Measurements from ENCODE around the gene TMEM158. TPM values are rescaled to one million over a fixed set of nuclear protein-coding genes. Genes with fewer than 3 reads are reported as not detected.

TMEM158 gene
- total RNA-seq, 2 donors from 2014 or later = 0.44 to 0.56 TPM

GRCh38 chr3:45182915-45183871 is 42.9 kb downstream of the TMEM158 start:
- ATAC-seq (peak in 1 of 2 donors; percentile 95), DNase-seq (no peak)
- intact Hi-C loops (cut with DNase I) = no loop called here

- no peak for ATAC-seq
- no peak for DNase-seq
- intact Hi-C loops (cut with DNase I) = no loop called here
Observed at GRCh38 chr3:45181496-45181895, 44.6 kb downstream of the TMEM158 start.

DNA sequence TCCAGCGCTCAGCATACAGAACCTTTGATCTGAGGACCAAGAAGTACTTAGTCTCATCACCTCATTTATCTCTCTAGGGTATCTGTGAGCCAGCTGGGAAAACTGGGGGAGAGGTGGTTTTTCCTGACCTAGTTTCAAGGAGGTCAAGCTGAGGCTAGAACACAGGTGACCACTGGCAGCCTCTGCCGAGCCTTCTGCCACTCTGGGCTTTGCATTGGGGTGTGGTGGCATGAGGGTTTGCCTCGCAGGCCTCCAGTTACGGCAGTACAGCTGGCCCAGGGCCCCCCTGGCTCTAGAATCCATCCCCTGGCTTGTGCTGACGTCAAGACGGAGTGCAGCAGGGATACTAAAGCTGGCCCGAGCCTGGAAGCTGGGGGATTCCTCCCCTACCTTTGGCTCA is 45.2 kb downstream of the TMEM158 start:
- ATAC-seq (no peak), DNase-seq (no peak)
- intact Hi-C loops (cut with DNase I) = no loop called here

DNA sequence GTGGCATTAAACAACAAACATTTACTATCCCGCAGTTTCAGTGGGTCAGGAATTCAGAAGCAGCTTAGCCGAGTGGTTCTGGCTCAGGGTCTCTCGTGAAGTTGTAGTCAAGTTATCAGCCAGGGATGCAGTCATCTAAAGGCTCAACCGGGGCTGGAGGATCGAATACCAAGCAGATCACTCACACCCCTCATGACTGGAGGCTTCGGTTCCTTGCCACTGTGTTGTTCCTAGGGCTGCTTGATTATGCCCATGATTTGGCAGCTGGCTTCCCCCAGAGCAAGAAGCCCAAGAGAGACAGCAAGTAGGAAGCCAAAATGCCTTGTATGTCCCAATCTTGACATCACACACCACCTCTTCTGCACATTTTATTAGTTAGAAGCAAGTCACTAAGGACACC is 46.0 kb downstream of the TMEM158 start:
- DNase-seq (no peak), ATAC-seq (no peak)
- intact Hi-C loops (cut with DNase I) = no loop called here

GRCh38 chr3:45179163-45179562 is 46.9 kb downstream of the TMEM158 start:
- intact Hi-C loops (cut with DNase I) = no loop called here
- ATAC-seq (no peak), DNase-seq (no peak)

- intact Hi-C loops (cut with DNase I) = no loop called here
- no peak for ATAC-seq
- DNase-seq = no peak
Observed at GRCh38 chr3:45178183-45179023, 47.7 kb downstream of the TMEM158 start.

DNA sequence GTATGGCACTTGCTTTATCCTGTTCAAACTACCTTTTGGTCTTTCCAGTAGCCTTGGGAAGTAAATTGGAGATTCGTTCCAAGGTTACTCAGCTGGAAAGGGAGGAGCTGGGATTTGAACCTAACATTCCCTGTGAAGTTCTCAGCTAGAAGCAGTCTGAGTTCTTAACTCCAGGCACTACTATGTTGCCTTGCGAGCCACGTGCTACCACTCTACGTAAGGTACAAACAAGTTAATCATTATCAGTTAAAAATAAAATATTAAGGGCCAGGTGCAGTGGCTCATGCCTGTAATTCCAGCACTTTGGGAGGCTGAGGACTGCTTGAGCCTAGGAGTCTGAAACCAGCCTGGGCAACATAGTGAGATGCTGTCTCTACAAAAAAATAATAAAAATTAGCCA is 49.2 kb downstream of the TMEM158 start:
- no peak for DNase-seq
- intact Hi-C loops (cut with DNase I) = no loop called here
- ATAC-seq = no peak

Other genes with a start within 250 kb of the TMEM158 start
- gene CLEC3B, start 200.0 kb downstream of the TMEM158 start, total RNA-seq = 100 to 1,000 TPM; 107 to 132 TPM
- gene CDCP1, start 79.9 kb downstream of the TMEM158 start, total RNA-seq = 1 to 10 TPM in 1 of 2 donors, under 1 TPM in 1; 0.74 to 1.3 TPM
- gene LARS2, start 162.3 kb upstream of the TMEM158 start, total RNA-seq = 10 to 100 TPM; 13.5 to 14.4 TPM